Amniotic epithelial cell (primary cell): ENCODE results near the gene ATP8A1.
"Not testable (repeated sequence)": the region's sequence is repeated elsewhere in the genome, so short reads cannot be mapped to it uniquely, and the experiment has no call there.

Source experiments
- DNase-seq: peaks from one replicate; pipeline ENCODE4 v3.0.0-alpha.2; 2010; ENCODE audit warnings: low read depth

The ATP8A1 gene

DNA sequence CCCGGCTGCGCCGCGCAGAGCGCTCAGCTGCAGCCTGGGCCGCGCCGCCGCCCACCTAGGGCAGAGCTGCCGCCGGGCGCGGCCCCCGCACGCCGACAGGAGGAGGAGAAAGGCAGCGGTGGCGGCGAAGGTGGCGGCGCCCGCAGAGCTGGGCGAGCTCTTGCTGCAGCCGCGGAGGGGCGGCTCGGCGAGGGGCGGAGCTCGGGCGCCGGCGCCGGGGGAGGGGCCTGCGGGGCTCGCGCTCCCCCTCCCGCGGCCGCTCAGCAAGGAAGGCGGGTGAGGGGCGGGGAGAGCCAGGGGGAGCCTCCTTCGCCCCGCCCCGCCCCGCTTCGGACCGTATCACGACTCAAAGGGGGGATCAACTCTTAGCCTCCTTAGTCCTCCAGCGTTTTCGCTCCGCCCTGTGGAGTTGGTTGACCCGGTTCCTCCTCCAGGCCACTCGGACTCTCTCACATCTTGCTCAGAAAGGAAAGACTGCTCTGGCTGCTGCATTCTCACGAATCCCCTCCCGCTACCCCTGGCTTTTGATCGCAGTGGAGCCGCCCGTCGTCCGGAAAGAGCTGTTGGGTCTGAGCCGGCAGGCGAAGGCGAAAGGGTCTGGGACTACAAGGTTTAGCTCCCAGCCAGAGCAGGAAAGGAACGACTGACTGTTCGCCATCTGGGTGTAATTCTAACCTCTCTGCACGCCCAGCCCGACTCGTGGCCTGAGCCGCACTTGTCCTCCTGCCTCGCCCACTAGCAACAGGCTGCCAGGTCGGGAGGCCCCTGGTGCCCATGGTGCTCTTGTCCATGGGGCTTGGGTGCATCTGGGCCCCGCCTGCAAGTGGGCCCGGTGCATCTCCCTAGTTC lies at the start of gene ATP8A1:
ATP8A1 (minus strand) TSS at position 162 of the 849 bp plus-strand sequence. CDS start 232 bp downstream, outside the sequence.
- DNase-seq: peak; percentile 72

DNA sequence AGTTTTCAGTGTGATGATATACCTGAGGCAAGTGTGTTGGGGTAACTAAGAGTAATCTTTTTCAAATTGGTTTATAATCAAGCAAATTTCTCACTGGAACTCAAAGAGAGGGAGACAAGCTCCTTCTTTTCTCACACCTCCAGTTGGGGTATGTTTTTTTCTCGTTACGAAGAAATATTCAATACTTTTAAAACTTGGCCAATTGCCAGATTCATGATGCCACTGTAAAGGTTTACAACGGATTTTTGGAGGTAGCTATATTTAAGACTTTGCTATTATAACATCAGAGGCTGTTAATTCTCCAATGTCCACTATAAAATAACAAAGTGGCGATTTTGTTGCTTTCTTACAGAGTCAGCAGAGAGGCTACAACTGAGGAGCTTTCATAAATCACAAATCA lies 49.2 kb upstream of the ATP8A1 start:
- DNase-seq: no peak

DNA sequence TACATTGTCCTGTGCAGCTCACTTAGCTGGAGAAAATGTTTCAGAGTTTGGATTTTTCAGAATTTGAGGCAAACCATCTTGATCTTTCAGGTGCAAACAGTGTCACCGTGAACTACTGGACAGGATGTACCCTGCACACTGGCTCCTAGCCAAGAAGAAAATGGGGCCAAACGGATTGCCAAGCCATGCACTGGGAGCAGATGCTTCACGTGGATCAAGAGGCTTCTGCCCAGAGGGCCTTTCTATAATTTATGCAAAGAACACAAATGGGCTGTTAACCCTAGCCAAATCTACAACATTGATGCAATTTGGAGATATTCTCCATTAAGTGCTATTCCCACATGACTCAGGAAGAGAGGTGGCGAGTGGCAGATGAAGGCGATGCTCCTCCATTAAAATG lies 46.9 kb upstream of the ATP8A1 start:
- DNase-seq: no peak

DNA sequence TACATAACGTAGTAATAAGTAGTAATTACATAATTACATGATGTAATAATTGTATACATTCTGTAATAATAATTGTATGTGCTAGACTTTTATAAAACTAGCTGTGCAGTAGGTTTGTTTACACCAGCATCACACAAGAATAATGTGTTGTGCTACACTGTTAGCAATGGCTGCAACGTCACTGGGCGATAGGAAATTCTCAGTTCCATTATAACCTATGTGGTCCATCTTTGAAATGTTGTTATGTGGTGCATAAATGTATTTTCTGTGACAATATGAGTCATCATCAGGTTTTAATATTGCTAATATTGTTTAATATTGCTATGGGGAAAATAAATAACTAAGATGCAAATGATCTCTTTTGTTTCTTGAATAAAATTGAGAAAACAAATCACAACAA lies 46.0 kb upstream of the ATP8A1 start:
- DNase-seq: no peak

DNA sequence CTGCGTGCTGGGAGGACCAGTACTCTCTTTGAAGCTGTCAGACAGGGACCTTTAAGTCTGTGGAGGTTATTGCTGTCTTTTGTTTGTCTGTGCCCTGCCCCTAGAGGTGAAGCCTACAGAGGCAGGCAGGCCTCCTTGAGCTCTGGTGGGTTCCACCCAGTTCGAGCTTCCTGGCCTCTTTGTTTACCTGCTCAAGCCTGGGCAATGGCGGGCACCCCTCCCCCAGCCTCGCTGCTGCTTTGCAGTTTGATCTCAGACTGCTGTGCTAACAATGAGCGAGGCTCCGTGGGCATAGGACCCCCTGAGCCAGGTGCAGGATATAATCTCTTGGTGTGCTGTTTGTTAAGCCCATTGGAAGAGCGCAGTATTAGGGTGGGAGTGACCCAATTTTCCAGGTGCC lies 44.9 kb upstream of the ATP8A1 start:
- not testable (repeated sequence) for DNase-seq

DNA sequence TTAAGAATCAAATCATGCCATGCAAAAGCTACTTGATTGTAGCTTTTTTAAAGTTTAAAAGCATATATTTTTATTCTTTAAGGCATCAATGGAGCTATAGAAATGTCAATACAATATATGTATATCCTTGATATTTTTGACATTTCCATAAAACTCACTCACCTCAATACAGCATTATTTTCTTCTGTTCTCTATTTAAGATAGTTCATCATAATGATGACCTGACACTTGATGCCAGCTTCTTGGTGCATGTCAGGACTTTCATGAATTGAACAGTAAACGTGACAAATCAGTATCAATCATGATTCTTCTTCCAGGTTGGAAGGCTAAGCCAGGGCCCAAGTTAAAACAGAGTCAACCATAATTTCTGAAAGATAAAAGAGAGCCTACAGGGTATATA lies 33.6 kb upstream of the ATP8A1 start:
- no peak for DNase-seq

DNA sequence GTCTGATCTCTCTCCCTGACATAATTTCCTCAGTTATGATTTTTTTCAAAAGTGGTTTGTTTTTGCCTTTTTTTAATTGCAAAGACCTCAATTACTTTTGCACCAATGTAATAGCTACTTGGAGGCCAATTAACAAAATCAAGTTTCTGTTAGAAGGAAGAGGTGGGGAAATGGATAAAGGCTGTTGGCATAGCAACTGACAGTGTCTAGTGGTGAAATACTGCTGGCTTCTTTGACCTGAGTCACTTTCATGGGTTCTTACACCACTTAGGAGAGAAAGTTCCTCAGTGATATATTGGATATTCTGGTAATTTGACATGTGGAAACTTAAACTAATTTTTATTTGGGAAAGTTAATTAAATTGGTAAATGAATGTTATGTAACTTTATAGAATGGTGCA lies 26.5 kb upstream of the ATP8A1 start:
- no peak for DNase-seq

DNA sequence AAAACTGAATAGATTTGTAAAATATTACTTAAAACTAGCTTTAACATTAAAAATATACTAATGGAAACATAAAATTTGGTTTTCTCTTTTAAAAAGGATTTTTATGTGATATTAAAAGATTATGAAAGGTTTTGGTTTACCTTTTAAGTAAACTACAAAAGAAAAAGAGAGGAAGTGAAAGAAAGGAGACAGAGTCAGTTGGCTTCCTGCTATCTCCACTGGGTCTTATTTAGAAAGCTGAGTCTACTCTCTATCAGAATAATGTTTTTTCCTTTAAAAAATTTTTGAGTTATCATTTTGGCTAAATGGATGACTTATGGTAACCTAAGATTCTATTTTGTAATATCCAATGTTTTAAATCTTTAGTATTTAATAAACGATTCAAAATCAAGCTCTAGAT lies 21.6 kb upstream of the ATP8A1 start:
- DNase-seq: no peak

DNA sequence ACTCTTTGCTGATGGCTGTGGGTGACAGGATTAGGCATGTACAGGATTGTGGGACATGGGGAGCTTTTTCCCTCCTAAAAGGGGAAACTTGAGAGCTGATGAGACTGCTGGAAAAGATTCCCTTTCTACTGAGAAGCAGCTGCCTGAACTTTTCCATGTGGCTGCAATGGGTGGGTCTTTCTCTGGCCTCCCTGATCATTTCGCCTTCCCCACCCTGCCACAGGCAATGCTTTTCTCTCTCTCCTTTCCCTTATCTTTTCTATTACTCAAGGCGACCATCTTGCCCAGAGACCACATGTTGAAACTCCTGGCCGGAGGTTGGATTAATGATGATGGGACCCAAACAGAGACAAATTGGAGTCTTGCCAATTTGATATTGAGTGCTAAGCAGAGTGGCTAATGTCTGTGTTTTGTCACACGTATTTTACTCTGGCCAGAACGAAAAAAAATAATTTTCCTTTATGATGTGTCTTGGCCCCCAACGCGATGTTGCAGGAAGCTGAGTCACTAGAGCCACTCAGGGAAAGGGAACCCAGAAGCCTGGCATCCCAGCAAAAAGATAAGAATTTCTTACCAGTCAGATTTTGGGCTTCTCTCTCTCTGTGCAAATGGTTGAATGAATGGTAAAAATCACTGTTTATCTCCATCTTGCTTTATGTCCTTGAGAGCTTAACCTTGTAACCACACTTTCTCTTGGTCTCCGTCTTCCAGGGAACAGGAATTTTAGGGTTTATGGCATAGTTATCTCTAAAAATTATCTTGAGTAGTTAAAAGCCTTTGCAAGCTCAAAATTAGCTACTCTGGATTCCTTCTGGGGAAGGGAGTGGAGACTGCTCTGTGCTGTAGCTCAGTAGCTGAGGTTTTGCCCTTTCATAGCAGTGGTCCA lies 19.4 kb upstream of the ATP8A1 start:
- DNase-seq: no peak

DNA sequence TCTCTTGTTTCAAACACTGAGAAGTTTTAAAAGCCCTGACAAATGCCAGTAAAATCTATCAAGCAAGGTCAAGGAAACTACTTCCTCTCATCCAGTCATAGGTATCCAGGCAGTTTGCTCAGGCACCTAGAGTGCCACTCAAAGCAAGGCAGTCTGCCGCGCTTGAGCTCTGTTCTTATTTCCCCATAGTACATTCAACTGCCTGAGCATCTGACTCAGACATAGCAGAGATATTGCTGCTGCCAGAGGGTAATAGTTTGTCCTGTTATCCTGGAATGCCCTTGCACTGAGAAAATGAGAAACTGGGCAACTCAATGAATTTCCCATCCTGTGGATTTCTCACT lies 16.1 kb upstream of the ATP8A1 start:
- peak; percentile 51 for DNase-seq

DNA sequence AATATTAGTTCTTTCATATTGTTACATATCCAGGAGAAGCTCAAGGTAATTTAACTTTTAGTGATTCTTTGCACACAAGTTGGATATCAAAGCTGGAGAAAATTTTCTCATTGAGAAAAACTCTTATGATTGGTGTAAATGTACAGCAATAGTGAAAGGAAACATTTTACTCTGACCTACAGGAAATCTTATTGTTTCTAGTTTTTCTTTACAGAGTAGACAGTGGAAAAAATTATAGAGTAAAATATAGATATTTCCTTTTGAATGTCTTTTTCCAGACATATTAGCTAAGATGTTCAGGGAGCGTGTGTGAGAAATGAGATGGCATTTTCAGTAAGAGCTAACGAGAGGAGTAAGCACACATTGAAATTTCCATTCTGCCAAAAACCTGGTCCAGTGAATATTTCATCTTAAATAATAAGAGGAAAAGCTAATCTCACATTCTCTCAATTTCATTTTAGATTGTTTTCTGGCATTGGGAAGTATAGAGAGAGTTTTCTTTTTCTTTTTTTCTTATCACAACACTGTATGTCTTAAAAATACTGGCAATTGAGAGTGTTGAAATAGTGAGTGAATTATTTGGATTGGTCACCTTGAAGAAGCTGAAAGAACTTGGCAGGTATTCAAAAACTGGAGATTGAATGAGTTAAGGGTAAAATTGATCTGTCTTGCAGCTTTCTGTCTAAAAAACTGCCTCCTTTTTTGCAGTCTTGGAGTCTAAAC lies 15.6 kb upstream of the ATP8A1 start:
- no peak for DNase-seq

DNA sequence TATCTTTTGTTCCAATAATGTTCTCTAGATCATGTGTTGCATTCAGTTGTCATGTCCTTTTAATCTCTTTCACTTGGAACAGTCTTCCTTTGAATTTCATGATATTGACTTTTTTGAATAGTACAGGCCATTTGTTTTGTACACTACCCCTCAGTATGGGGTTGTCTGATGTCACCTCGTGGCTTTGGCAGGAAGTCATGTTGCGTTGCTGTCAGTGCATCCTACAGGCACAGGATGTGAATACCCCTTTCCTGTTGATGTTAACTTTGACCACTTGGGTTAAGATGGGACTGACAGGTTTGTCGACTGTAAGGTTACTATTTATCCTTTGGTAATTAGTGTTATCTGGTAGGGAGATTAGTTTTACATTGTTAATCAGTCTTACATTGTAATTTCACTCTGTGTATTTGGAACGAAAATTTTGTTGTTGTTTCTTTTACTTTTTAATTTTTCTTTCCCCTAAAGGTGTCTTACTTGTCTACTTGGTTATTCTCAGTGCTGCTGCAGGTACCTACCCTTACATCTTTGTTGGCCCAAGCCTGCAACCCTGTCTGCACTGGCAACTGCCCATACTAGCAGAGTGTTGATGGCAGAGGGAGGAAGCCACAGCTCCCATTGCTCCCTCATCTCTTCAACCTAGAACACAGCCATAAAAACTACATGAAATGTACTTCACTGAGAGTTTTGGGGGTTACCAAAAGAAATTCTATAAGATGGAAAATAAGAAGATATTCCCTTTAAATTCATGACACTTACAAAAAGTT lies 14.7 kb upstream of the ATP8A1 start:
- DNase-seq: no peak

DNA sequence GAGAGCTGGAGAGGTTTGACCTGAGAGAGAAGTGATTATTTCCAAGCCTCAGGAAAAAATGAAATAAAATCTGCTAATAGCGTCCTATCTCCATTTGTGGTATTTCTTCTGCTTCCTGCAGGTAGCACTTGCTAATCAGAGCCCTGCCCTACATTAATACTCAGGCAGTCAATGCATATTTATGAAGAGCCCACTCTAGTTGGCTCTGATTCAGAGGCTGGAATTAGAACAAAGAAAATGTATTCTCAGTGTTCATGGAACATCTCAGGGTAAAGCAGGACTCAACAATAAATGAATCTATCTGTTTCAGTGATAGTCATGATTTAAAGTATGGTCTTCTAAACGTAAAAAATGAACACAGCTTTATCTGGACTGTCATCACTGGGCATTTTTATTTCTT lies 1.4 kb upstream of the ATP8A1 start:
- no peak for DNase-seq

DNA sequence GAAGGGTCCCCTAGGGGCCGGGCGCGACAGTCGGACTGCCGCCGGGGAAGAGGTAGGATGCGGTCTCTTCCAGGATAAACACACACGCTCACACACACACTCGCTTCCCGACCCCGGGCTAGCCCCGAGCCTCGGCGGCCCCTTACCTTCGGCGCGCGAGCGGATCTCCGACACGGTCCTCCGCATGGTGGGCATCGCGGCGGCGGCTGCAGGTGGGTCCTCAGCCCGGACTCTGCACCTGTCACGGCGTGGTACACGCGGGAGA lies 294 bp downstream of the ATP8A1 start:
- DNase-seq: no peak

DNA sequence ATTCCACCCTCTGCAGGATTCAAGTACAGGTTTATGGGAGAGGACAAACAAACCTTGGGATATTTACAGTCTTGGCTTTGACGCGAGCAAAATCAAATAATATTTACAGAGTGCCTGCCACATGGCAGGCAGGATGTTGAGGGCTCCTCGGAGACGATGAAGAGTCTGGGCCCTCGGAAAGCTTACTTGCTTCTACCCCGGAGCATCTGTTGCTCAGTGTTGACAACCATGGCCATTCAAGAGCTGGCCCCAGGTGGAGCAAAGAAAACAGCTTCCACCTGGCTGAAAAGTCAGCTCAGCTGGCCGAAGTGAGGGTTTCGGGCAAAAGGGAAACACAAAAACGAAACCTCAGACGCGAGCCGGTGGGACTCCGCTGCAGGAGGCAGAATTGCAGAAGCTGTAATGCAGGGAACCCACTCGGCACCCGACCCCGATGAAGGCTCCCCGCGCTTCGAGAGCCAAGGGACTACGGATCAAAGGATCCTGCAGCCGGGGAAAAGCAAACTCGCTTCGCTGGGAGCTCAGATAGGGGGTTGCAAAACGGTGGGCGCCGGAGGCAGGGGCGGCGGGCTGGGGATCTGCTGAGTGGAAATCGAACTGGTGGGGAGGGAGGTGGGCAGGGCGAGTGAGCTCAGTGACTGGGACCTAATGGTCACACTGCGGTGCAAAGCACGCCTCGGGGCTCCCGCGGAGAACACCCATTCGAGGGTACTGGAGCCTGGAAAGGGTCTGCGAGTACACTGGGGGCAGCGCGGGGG lies 805 bp downstream of the ATP8A1 start:
- no peak for DNase-seq

DNA sequence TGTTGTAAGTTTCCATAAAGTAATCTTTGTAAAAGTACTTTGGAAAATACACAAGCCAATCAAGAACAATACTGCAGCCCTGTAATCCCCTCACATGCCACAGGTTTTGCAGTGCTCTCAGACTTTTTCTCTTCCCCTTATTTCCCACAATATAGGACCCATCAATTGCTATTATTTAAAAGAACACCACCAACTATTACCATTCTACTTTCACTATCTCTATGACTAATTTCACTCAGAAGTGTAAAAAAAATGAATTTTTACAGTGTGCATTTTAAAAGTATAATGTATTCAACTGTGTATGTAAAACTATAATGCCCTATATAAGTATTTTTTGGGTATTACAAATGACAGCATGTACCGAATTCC lies 1.7 kb downstream of the ATP8A1 start:
- no peak for DNase-seq

DNA sequence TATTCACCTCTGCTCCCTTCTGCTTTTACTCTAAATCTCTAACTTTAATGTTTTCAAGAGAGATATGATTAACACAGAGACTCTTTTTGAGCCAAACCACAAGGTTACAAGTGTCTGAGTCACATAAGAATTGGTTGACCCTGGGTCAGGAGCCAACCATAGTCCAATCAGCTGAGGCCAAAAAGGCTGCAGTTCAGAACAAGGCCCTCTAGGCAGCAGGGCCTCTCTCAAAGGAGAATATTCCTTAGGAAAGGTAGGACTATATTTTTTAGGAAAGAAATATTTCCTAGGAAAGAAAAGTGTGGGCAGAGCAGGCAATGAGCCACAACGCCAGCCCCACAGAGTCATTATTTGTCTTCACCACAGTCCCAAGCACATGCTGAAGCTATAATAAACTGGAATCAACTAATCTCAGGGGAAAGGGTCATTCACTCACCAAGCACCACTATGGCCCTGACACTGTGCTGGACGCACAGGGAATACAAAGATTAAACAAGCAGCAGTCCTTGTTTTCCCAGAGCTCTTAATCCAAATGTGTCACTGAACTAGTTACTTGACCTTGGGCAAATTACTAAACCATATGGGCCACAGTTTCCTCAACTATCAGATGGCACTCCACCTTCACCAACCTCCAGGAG lies 2.2 kb downstream of the ATP8A1 start:
- peak; percentile 92 for DNase-seq

DNA sequence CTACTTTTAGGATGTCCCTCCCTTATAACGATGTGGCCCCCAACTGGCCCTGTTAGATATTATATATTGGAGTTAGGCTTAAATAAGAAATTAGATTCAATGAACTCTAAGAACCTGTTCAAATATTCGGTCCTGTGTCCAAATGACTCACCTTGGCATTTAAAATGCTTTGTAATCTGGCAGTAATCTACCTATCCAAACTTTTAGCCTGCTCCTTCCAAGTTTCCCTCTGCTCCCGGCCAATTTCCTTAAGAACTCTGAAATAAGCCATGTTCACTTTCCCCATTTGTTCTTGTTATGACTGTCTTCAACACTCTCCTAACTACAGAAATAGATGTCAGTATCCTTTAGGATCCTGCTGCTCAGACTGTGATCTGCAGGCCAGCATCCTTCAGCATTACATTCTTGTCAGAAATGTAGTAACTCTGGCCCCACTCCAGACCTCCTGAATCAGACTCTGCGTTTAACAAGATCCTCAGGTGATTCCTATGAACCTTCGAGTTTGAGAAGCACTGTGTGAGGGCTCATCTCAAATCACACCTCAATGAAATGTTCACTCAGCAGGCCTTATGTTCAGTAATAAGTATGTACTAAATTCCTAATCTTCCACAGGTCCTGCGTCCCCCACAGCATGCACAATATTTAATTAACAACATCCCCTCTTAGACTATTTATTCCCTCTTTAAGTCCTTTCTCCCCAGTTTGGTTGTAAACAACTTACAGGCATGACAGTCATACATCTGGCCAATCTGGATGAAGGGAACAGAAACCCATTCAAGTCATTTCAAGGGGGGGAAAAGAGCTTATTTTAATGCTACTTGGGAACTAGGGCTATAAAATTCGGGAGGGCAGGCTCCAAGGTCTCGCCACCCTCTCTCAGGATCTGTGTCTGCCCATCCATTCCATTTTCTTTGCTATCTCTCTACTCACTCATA lies 3.0 kb downstream of the ATP8A1 start:
- no peak for DNase-seq

DNA sequence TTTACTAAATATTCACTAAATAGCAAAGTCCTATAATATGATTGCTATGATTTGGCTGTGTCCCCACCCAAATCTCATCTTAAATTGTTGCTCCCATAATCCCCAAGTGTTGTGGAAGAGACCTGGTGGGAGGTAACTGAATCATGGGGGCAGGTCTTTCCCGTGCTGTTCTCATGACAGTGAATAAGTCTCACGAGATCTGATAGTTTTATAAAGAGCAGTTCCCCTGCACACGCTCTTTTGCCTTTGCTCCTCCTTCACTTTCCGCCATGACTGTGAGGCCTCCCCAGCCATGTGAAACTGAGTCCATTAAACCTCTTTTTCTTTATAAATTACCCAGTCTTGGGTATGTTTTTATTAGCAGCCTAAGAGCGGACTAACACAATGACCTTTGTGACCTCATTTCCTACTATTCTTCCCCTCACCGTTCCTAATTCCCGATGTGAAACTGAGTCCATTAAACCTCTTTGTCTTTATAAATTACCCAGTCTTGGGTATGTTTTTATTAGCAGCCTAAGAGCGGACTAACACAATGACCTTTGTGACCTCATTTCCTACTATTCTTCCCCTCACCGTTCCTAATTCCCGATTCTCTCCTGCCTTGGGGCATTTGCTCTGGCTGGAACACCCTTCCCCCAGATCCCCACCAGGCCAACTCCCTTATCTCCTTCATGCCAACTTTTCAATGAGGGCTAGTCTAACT lies 4.2 kb downstream of the ATP8A1 start:
- not testable (repeated sequence) for DNase-seq
